Vagina (tissue), 2 donors: ENCODE results near the gene DMRT1. TPM values are rescaled to one million over a fixed set of nuclear protein-coding genes. Genes with fewer than 3 reads are reported as not detected.

Source experiments
- DNase-seq, 2 donors: peaks; one replicate each; pipeline ENCODE4 v3.0.0-alpha.2; 2017; ENCODE audit errors: extremely low spot score in 2 of 2
- H3K27ac ChIP-seq: fragments of 200-600 bp; sonication (generic); one replicate; pipeline ENCODE4 v1.5.1; 2019
- H3K27me3 ChIP-seq: fragments of 200-600 bp; sonication (generic); one replicate; pipeline ENCODE4 v1.5.1; 2019
- H3K36me3 ChIP-seq, 2 donors: fragments of 200-600 bp; sonication (generic); one replicate each; pipeline ENCODE4 v1.5.1; 2017 to 2019
- H3K4me1 ChIP-seq: fragments of 200-600 bp; sonication (generic); one replicate; pipeline ENCODE4 v1.5.1; 2019
- H3K4me3 ChIP-seq, 2 donors: fragments of 200-600 bp; sonication (generic); 1 replicate in 1 of 2; 2 replicates in 1 of 2; pipeline ENCODE4 v1.5.1; 2016 to 2019
- H3K9me3 ChIP-seq: fragments of 200-600 bp; sonication (generic); one replicate; pipeline ENCODE4 v1.5.1; 2019
- POLR2A ChIP-seq, 2 donors: fragments of 450-650 bp; IDR thresholded peaks; one replicate each; pipeline ENCODE4 v1.6.1; 2017; ENCODE audit warnings: antibody characterized with exemption in 2 of 2, mild to moderate bottlenecking in 2 of 2, moderate library complexity in 2 of 2
- POLR2AphosphoS5 ChIP-seq, 2 donors: sonication (generic); formaldehyde crosslinking; IDR thresholded peaks; one replicate each; pipeline ENCODE4 v1.9.0; 2017; ENCODE audit warnings: antibody characterized with exemption in 2 of 2, mild to moderate bottlenecking in 2 of 2, low read depth in 1 of 2; ENCODE audit not compliant: insufficient read depth in 1 of 2
- intact Hi-C: fragments of 100-400 bp; cut with DNase I; formaldehyde crosslinking; loops from one replicate; pipeline ENCODE4 v1.15.1; 2023
- total RNA-seq: library from RNA; depleted of rRNA; stranded (reverse); fragments of >200 nt; gene quantifications from one replicate; pipeline ENCODE4 v1.2.3, GENCODE V29; 2016
- TF ChIP-seq, protein P1 (sequence below), 3 experiments: fragments of 450-650 bp in 2 of 3; fragments of 200-600 bp in 1 of 3; sonication (generic) in 1 of 3; IDR thresholded peaks; one replicate each; pipeline ENCODE4 v1.5.1; 2017 to 2019; ENCODE audit warnings: antibody characterized with exemption in 3 of 3, mild to moderate bottlenecking in 2 of 3, moderate library complexity in 2 of 3

Gene DMRT1
- total RNA-seq, 1 donor from 2014 or later = not detected

DNA sequence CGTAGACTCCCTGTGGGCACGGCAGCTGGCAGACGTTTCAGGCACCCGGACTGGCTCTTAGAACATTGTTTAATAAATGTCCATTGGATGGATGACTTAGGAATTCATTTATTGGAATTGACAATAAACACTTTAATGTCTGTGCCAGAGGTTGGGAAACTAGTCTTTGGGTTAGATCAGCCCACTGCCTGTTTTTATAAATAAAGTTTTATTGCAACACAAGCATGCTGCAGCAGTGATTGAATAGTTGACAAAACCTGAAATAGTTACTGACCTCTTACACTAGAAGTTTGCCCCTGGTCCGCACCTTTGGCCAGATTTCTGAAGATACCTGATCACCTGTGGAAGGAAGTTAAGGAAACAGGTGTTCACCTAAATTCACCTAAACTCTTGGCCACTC lies 51.6 kb downstream of the DMRT1 start:
- H3K27me3 ChIP-seq = no peaks in the 10 kb centered on the region
- H3K9me3 ChIP-seq = no peaks in the 10 kb centered on the region
- no peak overlapping the region for H3K4me3 ChIP-seq
- intact Hi-C loops = no loop called here
- H3K36me3 ChIP-seq = no peaks in the 10 kb centered on the region
- DNase-seq = no peak
- H3K27ac ChIP-seq = no peak overlapping the region
- TF ChIP-seq POLR2A (IDR thresholded peaks at IDR 0.05) = no peak
- TF ChIP-seq, protein P1, sequence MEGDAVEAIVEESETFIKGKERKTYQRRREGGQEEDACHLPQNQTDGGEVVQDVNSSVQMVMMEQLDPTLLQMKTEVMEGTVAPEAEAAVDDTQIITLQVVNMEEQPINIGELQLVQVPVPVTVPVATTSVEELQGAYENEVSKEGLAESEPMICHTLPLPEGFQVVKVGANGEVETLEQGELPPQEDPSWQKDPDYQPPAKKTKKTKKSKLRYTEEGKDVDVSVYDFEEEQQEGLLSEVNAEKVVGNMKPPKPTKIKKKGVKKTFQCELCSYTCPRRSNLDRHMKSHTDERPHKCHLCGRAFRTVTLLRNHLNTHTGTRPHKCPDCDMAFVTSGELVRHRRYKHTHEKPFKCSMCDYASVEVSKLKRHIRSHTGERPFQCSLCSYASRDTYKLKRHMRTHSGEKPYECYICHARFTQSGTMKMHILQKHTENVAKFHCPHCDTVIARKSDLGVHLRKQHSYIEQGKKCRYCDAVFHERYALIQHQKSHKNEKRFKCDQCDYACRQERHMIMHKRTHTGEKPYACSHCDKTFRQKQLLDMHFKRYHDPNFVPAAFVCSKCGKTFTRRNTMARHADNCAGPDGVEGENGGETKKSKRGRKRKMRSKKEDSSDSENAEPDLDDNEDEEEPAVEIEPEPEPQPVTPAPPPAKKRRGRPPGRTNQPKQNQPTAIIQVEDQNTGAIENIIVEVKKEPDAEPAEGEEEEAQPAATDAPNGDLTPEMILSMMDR (IDR thresholded peaks at IDR 0.05) = no peak
- no peak for TF ChIP-seq POLR2AphosphoS5 (IDR thresholded peaks at IDR 0.05; ENCODE audit: insufficient read depth in 1 of 2, low read depth in 1 of 2)
- H3K4me1 ChIP-seq = no peaks in the 10 kb centered on the region

GRCh38 chr9:893843-894420 lies 52.4 kb downstream of the DMRT1 start:
- intact Hi-C loops = no loop called here

DNA sequence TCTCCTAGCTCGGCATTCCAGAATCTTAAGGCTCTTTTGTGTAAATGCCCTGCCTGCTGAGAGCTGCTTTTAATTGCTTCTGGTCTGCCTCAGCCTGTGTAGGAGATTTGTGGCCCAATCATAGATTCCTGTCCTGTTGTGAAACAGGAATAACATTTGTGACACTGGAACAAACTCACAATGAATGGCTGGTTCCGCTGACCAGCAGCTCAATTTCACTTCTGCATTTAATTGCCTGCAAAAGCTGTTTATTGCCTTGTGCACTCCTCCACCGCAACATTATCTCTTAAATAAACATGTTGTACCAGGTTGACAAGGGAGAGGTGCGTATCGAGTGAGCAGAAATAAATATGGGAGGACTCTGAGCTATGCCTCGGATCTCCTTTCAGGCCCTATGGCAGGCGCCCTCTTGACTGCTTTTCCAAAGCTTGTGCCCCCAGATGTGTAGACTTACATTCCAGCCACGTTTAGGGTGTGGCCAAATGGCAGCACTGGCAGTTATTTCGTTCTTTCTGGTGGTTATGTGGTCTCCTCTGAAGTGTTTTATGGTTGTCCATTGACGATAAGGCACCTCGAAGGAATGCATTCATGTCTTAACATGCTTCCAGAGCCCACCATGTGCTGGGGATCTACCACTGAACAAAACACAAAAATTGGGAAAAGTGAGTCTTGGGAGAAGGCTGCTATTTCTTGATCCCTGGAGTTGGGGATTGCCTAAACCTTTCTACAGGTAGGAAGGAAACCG lies 58.1 kb downstream of the DMRT1 start:
- Histone ChIP-seq H3K9me3 (no peaks in the 10 kb centered on the region), H3K27me3 (no peaks in the 10 kb centered on the region), H3K27ac (no peak overlapping the region), H3K4me1 (no peaks in the 10 kb centered on the region), H3K36me3 (no peaks in the 10 kb centered on the region), H3K4me3 (no peak overlapping the region)
- no peak for DNase-seq
- TF ChIP-seq POLR2A (IDR thresholded peaks at IDR 0.05) (no peak), POLR2AphosphoS5 (IDR thresholded peaks at IDR 0.05; ENCODE audit: insufficient read depth in 1 of 2, low read depth in 1 of 2) (no peak)
- TF ChIP-seq, protein P1 (IDR thresholded peaks at IDR 0.05) = no peak
- intact Hi-C loops = no loop called here

More at GRCh38 chr9:893843-894420, 52.4 kb downstream of the DMRT1 start:
- H3K27ac ChIP-seq = no peak overlapping the region
- H3K36me3 ChIP-seq = no peaks in the 10 kb centered on the region
- no peak for TF ChIP-seq POLR2AphosphoS5 (IDR thresholded peaks at IDR 0.05; ENCODE audit: insufficient read depth in 1 of 2, low read depth in 1 of 2)
- TF ChIP-seq, protein P1 (IDR thresholded peaks at IDR 0.05) = peak; percentile 69 to 70 (median 69)
- no peak for DNase-seq
- H3K4me1 ChIP-seq = no peaks in the 10 kb centered on the region
- no peak overlapping the region for H3K4me3 ChIP-seq
- H3K9me3 ChIP-seq = no peaks in the 10 kb centered on the region
- H3K27me3 ChIP-seq = no peaks in the 10 kb centered on the region

DNA sequence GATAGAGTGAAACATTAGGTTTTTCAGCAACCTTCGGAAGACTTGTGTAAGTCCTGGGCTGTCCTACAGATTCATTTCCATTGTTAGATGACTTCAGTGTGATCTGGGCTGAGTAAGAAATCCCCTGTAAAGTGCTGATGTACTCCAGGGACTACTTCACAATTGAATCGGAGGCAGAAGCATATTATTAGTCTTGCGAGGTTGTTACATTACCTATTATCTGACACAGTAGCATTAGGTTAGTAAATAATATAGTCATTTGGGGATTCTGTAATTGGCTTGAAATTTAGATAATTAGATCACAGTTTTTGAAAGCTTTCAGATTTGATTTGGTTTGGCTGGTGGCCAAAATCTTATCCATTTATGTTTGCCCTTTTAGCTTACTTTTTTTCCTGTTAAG lies 62.4 kb downstream of the DMRT1 start:
- H3K4me3 ChIP-seq = no peak overlapping the region
- intact Hi-C loops = no loop called here
- DNase-seq = no peak
- H3K9me3 ChIP-seq = no peaks in the 10 kb centered on the region
- H3K27me3 ChIP-seq = no peaks in the 10 kb centered on the region
- H3K27ac ChIP-seq = no peak overlapping the region
- TF ChIP-seq, protein P1 (IDR thresholded peaks at IDR 0.05) = no peak
- TF ChIP-seq POLR2AphosphoS5 (IDR thresholded peaks at IDR 0.05; ENCODE audit: insufficient read depth in 1 of 2, low read depth in 1 of 2) = no peak
- TF ChIP-seq POLR2A (IDR thresholded peaks at IDR 0.05) = no peak
- H3K36me3 ChIP-seq = no peaks in the 10 kb centered on the region
- no peaks in the 10 kb centered on the region for H3K4me1 ChIP-seq

GRCh38 chr9:905906-906305 lies 64.4 kb downstream of the DMRT1 start:
- Histone ChIP-seq H3K9me3 (no peaks in the 10 kb centered on the region), H3K27me3 (no peaks in the 10 kb centered on the region), H3K4me3 (no peak overlapping the region), H3K27ac (no peak overlapping the region), H3K4me1 (no peaks in the 10 kb centered on the region), H3K36me3 (no peaks in the 10 kb centered on the region)
- intact Hi-C loops = no loop called here
- no peak for DNase-seq
- TF ChIP-seq POLR2AphosphoS5 (IDR thresholded peaks at IDR 0.05; ENCODE audit: insufficient read depth in 1 of 2, low read depth in 1 of 2) = no peak
- TF ChIP-seq, protein P1 (IDR thresholded peaks at IDR 0.05) = no peak
- TF ChIP-seq POLR2A (IDR thresholded peaks at IDR 0.05) = no peak
